ENCODE data around the gene BMF. TPM values are rescaled to one million over a fixed set of nuclear protein-coding genes. Genes with fewer than 3 reads are reported as not detected.
"Not testable (repeated sequence)": the region's sequence is repeated elsewhere in the genome, so short reads cannot be mapped to it uniquely, and the experiment has no call there.

The BMF gene
- total and polyA plus RNA-seq, 4 experiments from 2014 or later: 0.55 to 13.7 (median 7.1) TPM

DNA sequence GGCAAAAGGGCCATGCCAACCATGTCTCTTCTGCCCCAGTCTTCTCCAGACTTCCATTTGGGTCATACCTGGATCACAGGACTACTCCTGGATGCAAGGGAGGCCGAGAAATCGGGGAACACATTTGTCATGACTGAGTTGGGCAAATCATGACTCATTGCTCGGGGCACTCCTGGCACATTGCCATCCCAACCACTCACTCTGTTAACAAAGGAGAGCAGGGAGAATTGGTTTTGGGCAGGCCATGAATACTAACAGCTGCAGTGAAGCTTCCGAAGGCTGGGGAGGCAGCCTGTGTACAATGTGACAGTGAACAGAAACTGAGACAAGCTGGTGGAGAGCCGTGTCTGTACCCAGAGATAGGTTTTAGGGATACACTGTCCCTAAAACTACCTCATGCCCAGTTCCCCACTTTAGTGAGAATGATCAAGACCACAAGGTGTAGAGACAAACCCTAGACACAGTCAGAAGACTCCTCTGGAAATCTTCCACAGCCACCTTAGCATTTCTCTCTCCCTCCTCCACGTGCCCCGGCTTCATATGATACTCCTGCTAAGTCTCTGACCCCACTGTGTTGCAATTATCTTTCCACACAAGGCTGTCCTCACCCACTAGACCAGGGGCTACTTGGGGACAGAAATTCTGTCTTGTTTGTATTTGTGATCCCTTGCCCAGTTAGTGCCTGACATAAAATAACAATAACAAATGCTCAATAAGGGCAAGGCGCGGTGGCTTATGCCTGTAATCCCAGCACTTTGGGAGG is 41.7 kb upstream of the BMF start:
- Histone ChIP-seq H3K27ac (ENCODE audit: low read depth, low read length) (no peak overlapping the region), H3K9me3 (ENCODE audit: control insufficient read depth in 1 of 2, low read length in 2 of 2) (no peaks in the 10 kb centered on the region), H3K4me3 (ENCODE audit: low read length in 2 of 2) (no peak overlapping the region), H3K36me3 (ENCODE audit: insufficient read depth, low read length) (no peaks in the 10 kb centered on the region), H3K27me3 (ENCODE audit: insufficient read depth, low read length) (no peaks in the 10 kb centered on the region), H3K4me1 (ENCODE audit: insufficient read depth, low read length) (no peaks in the 10 kb centered on the region)
- Mint-ChIP-seq H3K27me3 (peaks cover 0 to 2% of the 10 kb centered on the region in 2 donors), H3K9me3 (no peaks in the 10 kb centered on the region), H3K4me3 (no peak overlapping the region), H3K36me3 (no peaks in the 10 kb centered on the region), H3K4me1 (no peaks in the 10 kb centered on the region), H3K27ac (no peak overlapping the region)
- ChIA-PET CTCF (ENCODE audit: partially characterized antibody) (no interaction called here), POLR2A (ENCODE audit: partially characterized antibody) (no interaction called here)
- no peak for DNase-seq
- intact Hi-C loops (cut with micrococcal nuclease): no loop called here

DNA sequence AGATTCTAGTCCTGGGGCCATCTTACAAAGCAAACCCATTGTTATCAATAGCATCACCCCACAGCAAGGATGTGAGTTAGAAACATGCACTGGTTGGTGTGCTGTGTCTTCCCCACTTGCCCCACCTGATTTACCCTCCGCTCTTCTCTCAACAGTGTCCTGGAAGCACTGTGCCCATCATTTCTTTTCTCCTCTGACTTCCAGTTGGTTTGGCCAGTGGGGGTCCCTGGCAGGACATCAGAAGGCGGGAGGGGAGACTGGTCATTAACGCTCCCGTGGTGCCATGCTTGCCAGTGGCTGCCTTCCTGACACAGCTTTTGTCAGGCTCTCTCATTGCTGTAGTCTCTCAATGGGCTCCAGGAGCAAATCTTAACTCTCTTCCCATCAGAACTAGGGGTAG is 40.7 kb upstream of the BMF start:
- ChIA-PET POLR2A (ENCODE audit: partially characterized antibody) (no interaction called here), CTCF (ENCODE audit: partially characterized antibody) (no interaction called here)
- H3K36me3 Mint-ChIP-seq: no peaks in the 10 kb centered on the region
- H3K9me3 ChIP-seq (ENCODE audit: control insufficient read depth in 1 of 2, low read length in 2 of 2): no peaks in the 10 kb centered on the region
- H3K4me1 Mint-ChIP-seq: no peaks in the 10 kb centered on the region
- intact Hi-C loops (cut with micrococcal nuclease): no loop called here
- no peak overlapping the region for H3K4me3 ChIP-seq (ENCODE audit: low read length in 2 of 2)
- no peaks in the 10 kb centered on the region for H3K4me1 ChIP-seq (ENCODE audit: insufficient read depth, low read length)
- no peaks in the 10 kb centered on the region for H3K9me3 Mint-ChIP-seq
- H3K27me3 Mint-ChIP-seq: peaks cover 0 to 2% of the 10 kb centered on the region in 2 donors
- H3K27ac ChIP-seq (ENCODE audit: low read depth, low read length): no peak overlapping the region
- H3K4me3 Mint-ChIP-seq: no peak overlapping the region
- DNase-seq: no peak
- H3K36me3 ChIP-seq (ENCODE audit: insufficient read depth, low read length): no peaks in the 10 kb centered on the region
- no peak overlapping the region for H3K27ac Mint-ChIP-seq
- no peaks in the 10 kb centered on the region for H3K27me3 ChIP-seq (ENCODE audit: insufficient read depth, low read length)

DNA sequence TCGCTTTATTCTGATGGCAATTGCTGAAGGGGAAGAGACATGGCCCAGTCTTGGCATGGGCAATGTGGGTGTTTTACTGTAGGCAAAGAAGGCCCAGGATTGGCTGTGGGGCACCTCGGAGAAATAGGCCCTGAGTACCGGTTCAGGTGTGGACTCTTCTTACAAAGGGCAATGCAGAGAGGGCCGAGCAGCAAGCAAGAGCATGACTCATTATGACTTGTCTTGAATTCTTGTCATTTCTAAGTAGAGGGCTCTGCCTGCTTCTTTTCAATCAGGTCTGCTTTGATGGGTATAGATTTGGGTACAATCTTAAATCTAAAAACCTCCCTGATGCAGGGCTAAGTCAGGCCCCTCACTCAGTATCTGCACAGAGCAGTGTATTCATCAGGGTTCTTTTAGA is 37.4 kb upstream of the BMF start:
- Histone ChIP-seq H3K9me3 (ENCODE audit: control insufficient read depth in 1 of 2, low read length in 2 of 2) (no peaks in the 10 kb centered on the region), H3K27ac (ENCODE audit: low read depth, low read length) (no peak overlapping the region), H3K36me3 (ENCODE audit: insufficient read depth, low read length) (no peaks in the 10 kb centered on the region), H3K4me1 (ENCODE audit: insufficient read depth, low read length) (no peaks in the 10 kb centered on the region), H3K4me3 (ENCODE audit: low read length in 2 of 2) (no peak overlapping the region), H3K27me3 (ENCODE audit: insufficient read depth, low read length) (no peaks in the 10 kb centered on the region)
- Mint-ChIP-seq H3K9me3 (peaks cover 0 to 1% (median 0%) of the 10 kb centered on the region in 8 donors), H3K27ac (no peak overlapping the region), H3K27me3 (peaks cover 0 to 2% of the 10 kb centered on the region in 2 donors), H3K4me1 (no peaks in the 10 kb centered on the region), H3K36me3 (no peaks in the 10 kb centered on the region), H3K4me3 (no peak overlapping the region)
- ChIA-PET CTCF (ENCODE audit: partially characterized antibody) (no interaction called here), POLR2A (ENCODE audit: partially characterized antibody) (no interaction called here)
- no peak for DNase-seq
- intact Hi-C loops (cut with micrococcal nuclease): no loop called here

DNA sequence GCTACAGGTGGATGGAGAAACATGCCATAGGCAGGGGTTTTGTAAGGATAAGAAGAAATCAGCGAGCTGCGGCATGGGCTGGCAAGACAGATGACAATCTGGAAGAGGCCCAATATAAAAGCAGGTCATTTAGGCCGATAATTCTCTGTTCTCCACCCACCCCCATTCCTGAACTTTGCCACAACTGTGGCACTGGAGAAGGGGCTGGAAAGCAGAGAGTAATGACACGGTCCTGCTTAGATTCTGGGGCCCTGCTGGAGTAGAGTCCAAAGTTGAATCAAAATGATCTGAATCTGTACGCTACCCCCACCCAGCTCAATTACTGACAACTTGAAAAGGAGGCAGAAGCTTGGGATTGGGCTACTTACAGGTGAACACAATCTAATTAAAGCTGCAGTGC is 33.7 kb upstream of the BMF start:
- no peak for DNase-seq
- H3K36me3 ChIP-seq (ENCODE audit: insufficient read depth, low read length): no peaks in the 10 kb centered on the region
- ChIA-PET CTCF (ENCODE audit: partially characterized antibody) (interaction anchor here (0.9 to 1.2 kb wide), 3 partner anchors 37 to 75 kb away, joined by 3 to 6 read pairs (median 4); no protein-coding TSS in a partner anchor), POLR2A (ENCODE audit: partially characterized antibody) (no interaction called here)
- H3K9me3 ChIP-seq (ENCODE audit: control insufficient read depth in 1 of 2, low read length in 2 of 2): no peaks in the 10 kb centered on the region
- no peak overlapping the region for H3K27ac ChIP-seq (ENCODE audit: low read depth, low read length)
- intact Hi-C loops (cut with micrococcal nuclease): no loop called here
- no peak overlapping the region for H3K27ac Mint-ChIP-seq
- peaks cover 0 to 5% (median 0%) of the 10 kb centered on the region in 8 donors for H3K9me3 Mint-ChIP-seq
- H3K27me3 ChIP-seq (ENCODE audit: insufficient read depth, low read length): no peaks in the 10 kb centered on the region
- H3K27me3 Mint-ChIP-seq: no peaks in the 10 kb centered on the region
- H3K36me3 Mint-ChIP-seq: no peaks in the 10 kb centered on the region
- no peak overlapping the region for H3K4me3 Mint-ChIP-seq
- no peaks in the 10 kb centered on the region for H3K4me1 Mint-ChIP-seq
- no peak overlapping the region for H3K4me3 ChIP-seq (ENCODE audit: low read length in 2 of 2)
- no peaks in the 10 kb centered on the region for H3K4me1 ChIP-seq (ENCODE audit: insufficient read depth, low read length)

DNA sequence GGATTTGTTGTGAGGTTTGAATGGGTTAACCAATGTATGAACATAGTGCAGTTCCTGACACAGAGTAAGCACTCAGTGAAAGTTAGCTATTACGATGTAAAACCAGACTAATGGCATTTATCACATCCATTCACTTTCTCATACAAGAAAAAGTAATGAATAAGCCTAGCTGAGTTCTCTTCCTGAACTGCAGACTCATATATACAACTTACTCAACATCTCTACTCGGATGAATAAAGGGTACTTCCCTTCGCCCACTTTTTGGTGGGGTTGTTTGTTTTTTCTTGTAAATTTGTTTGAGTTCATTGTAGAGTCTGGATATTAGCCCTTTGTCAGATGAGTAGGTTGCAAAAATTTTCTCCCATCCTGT is 29.5 kb upstream of the BMF start:
- H3K4me1 ChIP-seq (ENCODE audit: insufficient read depth, low read length); intact Hi-C loops (cut with micrococcal nuclease); H3K4me1 Mint-ChIP-seq; H3K36me3 ChIP-seq (ENCODE audit: insufficient read depth, low read length); H3K27ac ChIP-seq (ENCODE audit: low read depth, low read length); H3K4me3 ChIP-seq (ENCODE audit: low read length in 2 of 2); H3K9me3 Mint-ChIP-seq; CTCF ChIA-PET (ENCODE audit: partially characterized antibody); H3K27ac Mint-ChIP-seq; POLR2A ChIA-PET (ENCODE audit: partially characterized antibody); DNase-seq; H3K36me3 Mint-ChIP-seq; H3K27me3 Mint-ChIP-seq; H3K4me3 Mint-ChIP-seq; H3K9me3 ChIP-seq (ENCODE audit: control insufficient read depth in 1 of 2, low read length in 2 of 2); H3K27me3 ChIP-seq (ENCODE audit: insufficient read depth, low read length): not testable (repeated sequence)

DNA sequence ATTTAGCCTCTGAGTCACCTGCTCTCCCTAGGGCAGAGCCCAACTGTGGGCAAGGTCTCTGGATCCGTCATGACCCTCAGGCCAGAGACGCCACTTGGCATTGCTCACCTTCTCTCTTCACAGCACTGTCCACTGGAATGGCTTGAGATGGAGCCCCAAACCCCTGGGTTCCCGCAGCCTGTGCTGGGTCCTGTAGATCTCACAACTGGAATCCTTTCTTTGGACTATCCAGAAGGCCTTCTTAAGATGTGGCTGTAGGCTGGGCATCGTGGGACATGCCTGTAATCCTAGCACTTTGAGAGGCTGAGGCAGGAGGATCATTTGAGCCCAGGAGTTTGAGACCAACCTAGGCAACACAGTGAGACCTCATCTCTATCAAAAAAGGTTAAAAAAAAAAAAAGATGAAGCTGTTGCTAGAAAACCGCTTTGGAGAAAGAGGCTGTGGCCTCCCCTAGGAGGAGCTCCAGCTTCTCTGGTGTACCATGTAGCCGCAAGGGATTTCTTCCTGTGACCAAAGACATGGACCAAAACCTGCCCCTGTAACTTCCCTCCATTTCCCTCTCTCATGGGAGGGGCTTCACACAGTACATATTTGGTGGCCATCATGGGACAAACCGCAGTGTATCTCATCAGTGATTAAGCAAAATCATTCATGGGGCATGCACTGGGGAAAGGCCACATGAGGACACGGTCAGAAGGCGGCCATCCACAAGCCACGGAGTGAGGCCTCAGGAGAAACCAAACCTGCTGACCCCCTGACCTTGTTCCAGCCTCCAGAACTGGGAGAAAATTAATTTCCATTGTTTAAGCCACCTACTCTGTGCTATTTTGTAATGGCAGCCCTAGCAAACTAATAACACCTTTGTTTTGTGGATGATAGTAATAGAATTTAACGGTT is 28.9 kb upstream of the BMF start:
- Mint-ChIP-seq H3K9me3 (peaks cover 0 to 5% (median 0%) of the 10 kb centered on the region in 8 donors), H3K27me3 (no peaks in the 10 kb centered on the region), H3K27ac (no peak overlapping the region), H3K4me1 (no peaks in the 10 kb centered on the region), H3K4me3 (no peak overlapping the region), H3K36me3 (no peaks in the 10 kb centered on the region)
- H3K27ac ChIP-seq (ENCODE audit: low read depth, low read length): no peak overlapping the region
- no peaks in the 10 kb centered on the region for H3K36me3 ChIP-seq (ENCODE audit: insufficient read depth, low read length)
- POLR2A ChIA-PET (ENCODE audit: partially characterized antibody): no interaction called here
- intact Hi-C loops (cut with micrococcal nuclease): no loop called here
- DNase-seq: no peak
- H3K4me1 ChIP-seq (ENCODE audit: insufficient read depth, low read length): no peaks in the 10 kb centered on the region
- H3K27me3 ChIP-seq (ENCODE audit: insufficient read depth, low read length): no peaks in the 10 kb centered on the region
- no peaks in the 10 kb centered on the region for H3K9me3 ChIP-seq (ENCODE audit: control insufficient read depth in 1 of 2, low read length in 2 of 2)
- CTCF ChIA-PET (ENCODE audit: partially characterized antibody): no interaction called here
- H3K4me3 ChIP-seq (ENCODE audit: low read length in 2 of 2): no peak overlapping the region

DNA sequence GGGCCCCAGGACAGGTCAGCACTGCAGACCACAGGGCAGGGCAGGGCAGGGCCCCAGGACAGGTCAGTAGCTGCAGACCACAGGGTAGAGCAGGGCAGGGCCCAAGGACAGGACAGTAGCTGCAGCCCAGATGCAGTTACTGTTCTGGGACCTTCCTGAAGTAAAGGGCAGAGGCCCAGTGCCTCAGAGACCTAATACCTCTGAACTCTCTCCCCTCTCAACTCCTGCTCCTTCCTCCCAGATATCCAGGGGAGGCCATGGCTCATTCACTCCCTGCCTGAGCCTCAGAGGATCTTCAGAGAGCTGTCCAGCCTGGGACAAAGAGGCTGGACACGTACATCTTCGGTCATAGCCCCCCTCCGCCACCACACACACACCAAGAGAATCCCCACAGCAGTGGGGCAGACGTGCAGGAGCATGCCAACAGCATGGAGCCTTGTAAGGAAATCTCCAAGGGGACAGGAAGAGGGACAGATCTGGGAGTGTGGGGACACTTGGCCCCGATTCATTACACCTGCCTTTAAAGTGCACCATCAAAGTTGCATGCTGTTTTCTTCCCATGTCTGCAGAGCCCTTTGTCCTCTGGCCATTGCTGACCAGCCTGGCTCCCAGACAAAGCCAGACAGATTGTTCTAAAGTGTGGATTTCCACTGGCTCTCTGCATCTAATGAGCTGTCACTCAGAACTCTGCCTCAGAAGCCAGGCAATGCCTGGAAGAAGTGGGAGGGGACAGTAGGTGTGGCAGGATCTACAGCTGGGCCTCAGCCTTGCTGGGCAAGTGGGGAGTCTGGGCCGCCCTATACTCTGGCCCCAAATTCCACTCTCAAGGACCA is 28.0 kb upstream of the BMF start:
- Mint-ChIP-seq H3K4me3 (no peak overlapping the region), H3K27me3 (no peaks in the 10 kb centered on the region), H3K27ac (no peak overlapping the region), H3K36me3 (no peaks in the 10 kb centered on the region), H3K4me1 (no peaks in the 10 kb centered on the region), H3K9me3 (peaks cover 0 to 4% (median 0%) of the 10 kb centered on the region in 8 donors)
- H3K4me3 ChIP-seq (ENCODE audit: low read length in 2 of 2): no peak overlapping the region
- no peaks in the 10 kb centered on the region for H3K27me3 ChIP-seq (ENCODE audit: insufficient read depth, low read length)
- intact Hi-C loops (cut with micrococcal nuclease): no loop called here
- no peaks in the 10 kb centered on the region for H3K4me1 ChIP-seq (ENCODE audit: insufficient read depth, low read length)
- H3K9me3 ChIP-seq (ENCODE audit: control insufficient read depth in 1 of 2, low read length in 2 of 2): no peaks in the 10 kb centered on the region
- H3K36me3 ChIP-seq (ENCODE audit: insufficient read depth, low read length): no peaks in the 10 kb centered on the region
- H3K27ac ChIP-seq (ENCODE audit: low read depth, low read length): no peak overlapping the region
- ChIA-PET CTCF (ENCODE audit: partially characterized antibody) (no interaction called here), POLR2A (ENCODE audit: partially characterized antibody) (no interaction called here)
- DNase-seq: no peak

All from CD4-positive, alpha-beta memory T cell (primary cell).